HEK293 (cell line): ENCODE measurements around the gene RBM20.

Experiments used
- BCL11A ChIP-seq: fragments of 450-650 bp; formaldehyde crosslinking; IDR thresholded peaks from 2 replicates; pipeline ENCODE4 v1.5.1; 2016; ENCODE audit warnings: low read depth, missing biosample characterization, missing genetic modification characterization
- MZF1 ChIP-seq: fragments of 450-650 bp; formaldehyde crosslinking; IDR thresholded peaks from 2 replicates; pipeline ENCODE4 v1.5.1; 2017; ENCODE audit warnings: missing biosample characterization, missing genetic modification characterization, borderline replicate concordance
- SP2 ChIP-seq: fragments of 450-650 bp; formaldehyde crosslinking; IDR thresholded peaks from 2 replicates; pipeline ENCODE4 v1.5.1; 2016; ENCODE audit warnings: missing biosample characterization, missing genetic modification characterization
- ZNF140 ChIP-seq: fragments of 450-650 bp; formaldehyde crosslinking; IDR thresholded peaks from 2 replicates; pipeline ENCODE4 v1.5.1; 2016; ENCODE audit warnings: missing biosample characterization, missing genetic modification characterization
- ZNF350 ChIP-seq: fragments of 450-650 bp; formaldehyde crosslinking; IDR thresholded peaks from 2 replicates; pipeline ENCODE4 v1.5.0; 2017; ENCODE audit warnings: missing biosample characterization, mild to moderate bottlenecking, missing genetic modification characterization
- ZNF416 ChIP-seq: fragments of 450-650 bp; formaldehyde crosslinking; IDR thresholded peaks from 2 replicates; pipeline ENCODE4 v1.5.1; 2016; ENCODE audit warnings: missing biosample characterization, missing genetic modification characterization
- ZNF776 ChIP-seq: fragments of 450-650 bp; formaldehyde crosslinking; IDR thresholded peaks from 2 replicates; pipeline ENCODE4 v1.5.0; 2017; ENCODE audit warnings: missing biosample characterization, missing genetic modification characterization, borderline replicate concordance
- TF ChIP-seq, protein P1 (sequence below): fragments of 450-650 bp; formaldehyde crosslinking; IDR thresholded peaks from 2 replicates; pipeline ENCODE4 v1.5.1; 2016; ENCODE audit warnings: missing biosample characterization, missing genetic modification characterization
- TF ChIP-seq, protein P2 (sequence below): fragments of 450-650 bp; formaldehyde crosslinking; IDR thresholded peaks from 2 replicates; pipeline ENCODE4 v1.5.1; 2016; ENCODE audit warnings: missing biosample characterization, missing genetic modification characterization

DNA sequence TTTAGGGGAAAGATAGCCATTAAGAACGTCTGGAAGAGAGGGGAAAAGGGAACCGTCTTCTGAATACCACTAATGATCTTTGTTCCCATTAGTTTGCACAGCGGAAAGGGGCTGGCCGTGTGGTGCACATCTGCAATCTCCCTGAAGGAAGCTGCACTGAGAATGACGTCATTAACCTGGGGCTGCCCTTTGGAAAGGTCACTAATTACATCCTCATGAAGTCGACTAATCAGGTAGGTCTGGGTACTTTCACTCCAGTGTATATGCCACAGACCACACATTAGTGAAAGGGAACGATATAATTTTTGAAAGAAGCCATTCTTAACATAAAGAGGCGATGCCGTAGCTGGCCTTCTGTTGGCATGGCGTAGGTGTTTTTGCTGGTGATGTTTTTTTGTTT is 153.3 kb downstream of the RBM20 start:
- TF ChIP-seq ZNF350 (tag by site-specific recombination) = no peak
- no peak for TF ChIP-seq SP2 (tag by site-specific recombination)
- TF ChIP-seq ZNF776 (tag by site-specific recombination) = no peak
- TF ChIP-seq, protein P1, sequence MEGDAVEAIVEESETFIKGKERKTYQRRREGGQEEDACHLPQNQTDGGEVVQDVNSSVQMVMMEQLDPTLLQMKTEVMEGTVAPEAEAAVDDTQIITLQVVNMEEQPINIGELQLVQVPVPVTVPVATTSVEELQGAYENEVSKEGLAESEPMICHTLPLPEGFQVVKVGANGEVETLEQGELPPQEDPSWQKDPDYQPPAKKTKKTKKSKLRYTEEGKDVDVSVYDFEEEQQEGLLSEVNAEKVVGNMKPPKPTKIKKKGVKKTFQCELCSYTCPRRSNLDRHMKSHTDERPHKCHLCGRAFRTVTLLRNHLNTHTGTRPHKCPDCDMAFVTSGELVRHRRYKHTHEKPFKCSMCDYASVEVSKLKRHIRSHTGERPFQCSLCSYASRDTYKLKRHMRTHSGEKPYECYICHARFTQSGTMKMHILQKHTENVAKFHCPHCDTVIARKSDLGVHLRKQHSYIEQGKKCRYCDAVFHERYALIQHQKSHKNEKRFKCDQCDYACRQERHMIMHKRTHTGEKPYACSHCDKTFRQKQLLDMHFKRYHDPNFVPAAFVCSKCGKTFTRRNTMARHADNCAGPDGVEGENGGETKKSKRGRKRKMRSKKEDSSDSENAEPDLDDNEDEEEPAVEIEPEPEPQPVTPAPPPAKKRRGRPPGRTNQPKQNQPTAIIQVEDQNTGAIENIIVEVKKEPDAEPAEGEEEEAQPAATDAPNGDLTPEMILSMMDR (tag by site-specific recombination) = no peak
- TF ChIP-seq, protein P2, sequence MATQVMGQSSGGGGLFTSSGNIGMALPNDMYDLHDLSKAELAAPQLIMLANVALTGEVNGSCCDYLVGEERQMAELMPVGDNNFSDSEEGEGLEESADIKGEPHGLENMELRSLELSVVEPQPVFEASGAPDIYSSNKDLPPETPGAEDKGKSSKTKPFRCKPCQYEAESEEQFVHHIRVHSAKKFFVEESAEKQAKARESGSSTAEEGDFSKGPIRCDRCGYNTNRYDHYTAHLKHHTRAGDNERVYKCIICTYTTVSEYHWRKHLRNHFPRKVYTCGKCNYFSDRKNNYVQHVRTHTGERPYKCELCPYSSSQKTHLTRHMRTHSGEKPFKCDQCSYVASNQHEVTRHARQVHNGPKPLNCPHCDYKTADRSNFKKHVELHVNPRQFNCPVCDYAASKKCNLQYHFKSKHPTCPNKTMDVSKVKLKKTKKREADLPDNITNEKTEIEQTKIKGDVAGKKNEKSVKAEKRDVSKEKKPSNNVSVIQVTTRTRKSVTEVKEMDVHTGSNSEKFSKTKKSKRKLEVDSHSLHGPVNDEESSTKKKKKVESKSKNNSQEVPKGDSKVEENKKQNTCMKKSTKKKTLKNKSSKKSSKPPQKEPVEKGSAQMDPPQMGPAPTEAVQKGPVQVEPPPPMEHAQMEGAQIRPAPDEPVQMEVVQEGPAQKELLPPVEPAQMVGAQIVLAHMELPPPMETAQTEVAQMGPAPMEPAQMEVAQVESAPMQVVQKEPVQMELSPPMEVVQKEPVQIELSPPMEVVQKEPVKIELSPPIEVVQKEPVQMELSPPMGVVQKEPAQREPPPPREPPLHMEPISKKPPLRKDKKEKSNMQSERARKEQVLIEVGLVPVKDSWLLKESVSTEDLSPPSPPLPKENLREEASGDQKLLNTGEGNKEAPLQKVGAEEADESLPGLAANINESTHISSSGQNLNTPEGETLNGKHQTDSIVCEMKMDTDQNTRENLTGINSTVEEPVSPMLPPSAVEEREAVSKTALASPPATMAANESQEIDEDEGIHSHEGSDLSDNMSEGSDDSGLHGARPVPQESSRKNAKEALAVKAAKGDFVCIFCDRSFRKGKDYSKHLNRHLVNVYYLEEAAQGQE (tag by site-specific recombination) = no peak
- TF ChIP-seq ZNF140 = no peak
- TF ChIP-seq ZNF416 (tag by site-specific recombination) = no peak
- TF ChIP-seq BCL11A (tag by site-specific recombination) = no peak
- TF ChIP-seq MZF1 = no peak
